NCI-H510A (cell line): ENCODE data around the gene HSPA12B.
"Not testable (repeated sequence)": the region's sequence is repeated elsewhere in the genome, so short reads cannot be mapped to it uniquely, and the experiment has no call there.

Experiments
- DNase-seq: peaks from one replicate; lab custom pipeline; 2025; lab: John Stamatoyannopoulos, UW

Gene HSPA12B

GRCh38 chr20:3787324-3788014, 55.0 kb downstream of the HSPA12B start:
- no peak for DNase-seq

- DNase-seq = no peak
Observed at GRCh38 chr20:3788685-3789155, 56.2 kb downstream of the HSPA12B start.

- not testable (repeated sequence) for DNase-seq
Observed at GRCh38 chr20:3789201-3789600, 56.7 kb downstream of the HSPA12B start.

- DNase-seq = not testable (repeated sequence)
Observed at GRCh38 chr20:3794168-3794567, 61.7 kb downstream of the HSPA12B start.

- DNase-seq = no peak
Observed at GRCh38 chr20:3794701-3795420, 62.4 kb downstream of the HSPA12B start.

GRCh38 chr20:3795511-3796468, 63.3 kb downstream of the HSPA12B start, which contains the start of gene CDC25B:
Gene CDC25B, plus strand, starts transcription at chr20:3796310. Its CDS starts 222 bp downstream, at chr20:3796532.
- peak; percentile 97 for DNase-seq

- DNase-seq = no peak
Observed at GRCh38 chr20:3796477-3797225, 64.2 kb downstream of the HSPA12B start.

GRCh38 chr20:3797226-3797545, 64.7 kb downstream of the HSPA12B start:
- no peak for DNase-seq

- peak; percentile 46 for DNase-seq
Observed at GRCh38 chr20:3797592-3798372, 65.3 kb downstream of the HSPA12B start.

- DNase-seq = no peak
Observed at GRCh38 chr20:3798373-3798768, 65.9 kb downstream of the HSPA12B start.

- no peak for DNase-seq
Observed at GRCh38 chr20:3798908-3799248, 66.4 kb downstream of the HSPA12B start.

GRCh38 chr20:3800256-3800877, 67.9 kb downstream of the HSPA12B start:
- DNase-seq = no peak

- no peak for DNase-seq
Observed at GRCh38 chr20:3800878-3801260, 68.4 kb downstream of the HSPA12B start.

GRCh38 chr20:3801299-3801698, 68.8 kb downstream of the HSPA12B start:
- DNase-seq = no peak

GRCh38 chr20:3801846-3802245, 69.4 kb downstream of the HSPA12B start:
- DNase-seq = no peak
